Measurements from ENCODE around the gene GLTP. TPM values are rescaled to one million over a fixed set of nuclear protein-coding genes. Genes with fewer than 3 reads are reported as not detected.

The GLTP gene
- total RNA-seq, 1 donor from 2014 or later, result 43.5 TPM

DNA sequence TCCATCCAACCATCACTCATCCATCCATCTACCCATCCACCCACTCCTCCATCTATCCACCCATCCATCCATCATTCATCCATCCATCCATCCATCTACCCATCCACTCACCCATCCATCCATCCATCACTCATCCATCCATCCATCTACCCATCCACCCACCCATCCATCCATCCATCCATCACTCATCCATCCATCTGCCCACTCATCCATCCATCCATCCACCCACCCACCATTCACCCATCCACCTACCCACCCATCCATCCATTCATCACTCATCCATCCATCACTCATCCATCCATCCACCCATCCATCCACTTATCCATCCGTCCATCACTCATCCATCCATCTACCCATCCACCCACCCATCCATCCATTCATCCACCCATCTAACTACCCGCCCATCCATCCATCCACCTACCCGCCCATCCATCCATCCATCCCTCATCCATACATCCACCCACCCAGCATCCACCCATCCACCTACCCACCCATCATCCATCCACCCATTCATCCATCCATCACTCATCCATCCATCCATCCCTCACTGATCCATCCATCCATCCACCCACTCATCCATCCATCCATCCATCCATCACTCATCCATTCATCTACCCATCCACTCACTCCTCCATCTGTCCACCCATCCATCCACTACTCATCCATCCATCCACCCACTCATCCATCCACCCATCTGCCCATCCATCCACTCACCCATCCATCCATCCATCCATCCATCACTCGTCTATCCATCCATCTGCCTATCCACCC is 71.3 kb downstream of the GLTP start:
- DNase-seq (ENCODE audit: low read depth), result no peak
- TF ChIP-seq, protein P1, sequence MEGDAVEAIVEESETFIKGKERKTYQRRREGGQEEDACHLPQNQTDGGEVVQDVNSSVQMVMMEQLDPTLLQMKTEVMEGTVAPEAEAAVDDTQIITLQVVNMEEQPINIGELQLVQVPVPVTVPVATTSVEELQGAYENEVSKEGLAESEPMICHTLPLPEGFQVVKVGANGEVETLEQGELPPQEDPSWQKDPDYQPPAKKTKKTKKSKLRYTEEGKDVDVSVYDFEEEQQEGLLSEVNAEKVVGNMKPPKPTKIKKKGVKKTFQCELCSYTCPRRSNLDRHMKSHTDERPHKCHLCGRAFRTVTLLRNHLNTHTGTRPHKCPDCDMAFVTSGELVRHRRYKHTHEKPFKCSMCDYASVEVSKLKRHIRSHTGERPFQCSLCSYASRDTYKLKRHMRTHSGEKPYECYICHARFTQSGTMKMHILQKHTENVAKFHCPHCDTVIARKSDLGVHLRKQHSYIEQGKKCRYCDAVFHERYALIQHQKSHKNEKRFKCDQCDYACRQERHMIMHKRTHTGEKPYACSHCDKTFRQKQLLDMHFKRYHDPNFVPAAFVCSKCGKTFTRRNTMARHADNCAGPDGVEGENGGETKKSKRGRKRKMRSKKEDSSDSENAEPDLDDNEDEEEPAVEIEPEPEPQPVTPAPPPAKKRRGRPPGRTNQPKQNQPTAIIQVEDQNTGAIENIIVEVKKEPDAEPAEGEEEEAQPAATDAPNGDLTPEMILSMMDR (conservative IDR thresholded peaks at IDR 0.05; ENCODE audit: low read depth, low read length), result no peak
- H3K4me3 ChIP-seq (ENCODE audit: low read depth, low read length), result no peak overlapping the region

DNA sequence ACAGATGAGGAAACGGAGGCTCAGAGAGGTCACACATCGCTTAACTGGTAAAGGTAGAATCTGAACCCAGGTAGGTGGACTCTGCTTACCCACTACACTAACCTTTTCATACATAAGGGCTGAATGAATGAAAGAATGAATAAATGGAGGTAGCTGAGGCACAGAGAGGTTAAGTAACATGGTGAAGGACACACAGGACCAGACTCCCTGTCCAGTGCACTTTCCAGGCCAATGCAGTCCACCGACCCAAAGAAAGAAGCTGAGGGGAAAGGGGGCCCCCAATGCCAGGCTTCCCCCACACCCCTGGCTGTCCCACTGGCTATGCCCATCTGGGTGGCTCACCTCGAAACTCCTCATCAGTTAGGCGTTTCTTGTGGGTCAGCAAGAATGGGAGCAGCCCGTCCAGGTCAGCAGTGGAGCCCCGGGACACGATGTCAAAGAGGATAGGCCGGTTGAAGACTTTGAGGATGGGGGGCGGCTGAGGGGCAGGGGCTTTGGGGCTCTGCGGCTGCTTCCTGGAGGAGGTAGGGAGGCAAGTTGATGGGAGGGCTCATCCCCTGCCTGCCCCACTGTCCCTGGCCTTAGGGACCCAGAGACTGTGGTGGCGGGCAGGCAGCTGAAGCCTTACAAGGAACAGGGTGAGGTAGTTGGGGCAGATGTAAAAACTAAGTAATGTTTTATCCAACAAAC is 72.2 kb downstream of the GLTP start:
- TF ChIP-seq, protein P1 (conservative IDR thresholded peaks at IDR 0.05; ENCODE audit: low read depth, low read length), result no peak
- no peak for DNase-seq (ENCODE audit: low read depth)
- no peak overlapping the region for H3K4me3 ChIP-seq (ENCODE audit: low read depth, low read length)

DNA sequence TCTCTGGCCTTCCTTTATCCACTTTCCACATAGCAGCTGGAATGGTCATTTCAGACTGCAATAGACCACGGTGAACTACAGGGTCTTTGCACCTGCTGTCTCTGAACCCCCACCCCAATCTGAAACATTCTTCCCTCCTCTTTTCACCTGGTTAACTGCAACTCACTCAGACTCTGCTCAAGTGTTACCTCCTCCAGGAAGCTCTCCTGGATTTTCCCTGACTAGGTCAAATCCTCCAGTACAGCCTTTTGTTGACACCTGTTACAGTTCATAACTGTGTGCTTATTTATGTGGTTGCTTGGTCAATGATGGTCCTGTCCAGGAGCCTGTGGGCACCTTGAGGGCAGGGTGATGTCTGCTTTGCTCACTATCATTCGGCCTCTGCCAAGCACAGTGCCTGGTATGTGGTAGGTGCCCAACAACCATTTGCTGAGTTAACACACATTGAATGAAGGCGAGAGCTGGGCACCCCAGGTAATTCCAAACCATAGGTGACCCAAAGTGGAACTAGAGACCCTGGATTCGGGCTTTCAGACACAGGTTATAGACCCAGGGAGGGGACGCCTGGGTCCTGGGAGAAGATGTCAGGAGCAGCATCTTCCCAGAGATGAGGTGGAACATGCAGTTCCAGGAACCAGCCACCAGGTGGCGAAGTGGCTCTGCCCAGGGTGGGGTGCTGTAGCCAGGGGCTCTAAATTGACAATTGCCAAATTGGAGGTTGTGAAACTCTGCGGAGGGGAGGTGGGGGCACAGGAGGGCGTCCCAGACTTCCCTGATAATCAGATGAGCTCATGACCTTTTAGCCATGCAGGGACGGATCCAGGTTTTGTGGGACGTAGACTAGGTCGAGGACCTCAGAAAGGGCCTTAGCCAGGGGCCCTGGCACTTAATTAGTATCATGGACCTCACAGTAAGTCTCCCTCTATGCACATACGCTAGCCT is 75.2 kb downstream of the GLTP start:
- TF ChIP-seq, protein P1 (conservative IDR thresholded peaks at IDR 0.05; ENCODE audit: low read depth, low read length), result peak; percentile 96
- no peak overlapping the region for H3K4me3 ChIP-seq (ENCODE audit: low read depth, low read length)
- DNase-seq (ENCODE audit: low read depth), result no peak

GRCh38 chr12:109803678-109804077 is 76.7 kb downstream of the GLTP start:
- no peak for DNase-seq (ENCODE audit: low read depth)
- H3K4me3 ChIP-seq (ENCODE audit: low read depth, low read length), result no peak overlapping the region
- TF ChIP-seq, protein P1 (conservative IDR thresholded peaks at IDR 0.05; ENCODE audit: low read depth, low read length), result no peak

- DNase-seq (ENCODE audit: low read depth), result no peak
- H3K4me3 ChIP-seq (ENCODE audit: low read depth, low read length), result no peak overlapping the region
- TF ChIP-seq, protein P1 (conservative IDR thresholded peaks at IDR 0.05; ENCODE audit: low read depth, low read length), result no peak
Observed at GRCh38 chr12:109802828-109803227, 77.5 kb downstream of the GLTP start.

Other genes starting within 250 kb of the GLTP start
- gene FAM222A, start 166.7 kb downstream of the GLTP start, total RNA-seq, result 0.52 and 2.7 TPM in 2 replicates
- gene TRPV4, start 47.1 kb downstream of the GLTP start, total RNA-seq, result 1.4 and 2.2 TPM in 2 replicates
- gene TCHP, start 19.7 kb upstream of the GLTP start, total RNA-seq, result 20.0 and 37.5 TPM in 2 replicates
- gene GIT2, start 115.8 kb upstream of the GLTP start, total RNA-seq, result 19.2 and 20.1 TPM in 2 replicates
- 43.8 and 96.1 TPM in 2 replicates for gene ANKRD13A, start 118.9 kb upstream of the GLTP start, total RNA-seq
- 7.1 and 12.6 TPM in 2 replicates for gene C12orf76, start 168.0 kb upstream of the GLTP start, total RNA-seq
- 5.8 and 10.7 TPM in 2 replicates for gene IFT81, start 243.8 kb upstream of the GLTP start, total RNA-seq